Measurements from ENCODE around the gene C3orf85.
"Not testable (repeated sequence)": the region's sequence is repeated elsewhere in the genome, so short reads cannot be mapped to it uniquely, and the experiment has no call there.

C3orf85 gene, protein sequence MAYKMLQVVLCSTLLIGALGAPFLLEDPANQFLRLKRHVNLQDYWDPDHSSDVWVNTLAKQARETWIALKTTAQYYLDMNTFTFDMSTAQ

DNA sequence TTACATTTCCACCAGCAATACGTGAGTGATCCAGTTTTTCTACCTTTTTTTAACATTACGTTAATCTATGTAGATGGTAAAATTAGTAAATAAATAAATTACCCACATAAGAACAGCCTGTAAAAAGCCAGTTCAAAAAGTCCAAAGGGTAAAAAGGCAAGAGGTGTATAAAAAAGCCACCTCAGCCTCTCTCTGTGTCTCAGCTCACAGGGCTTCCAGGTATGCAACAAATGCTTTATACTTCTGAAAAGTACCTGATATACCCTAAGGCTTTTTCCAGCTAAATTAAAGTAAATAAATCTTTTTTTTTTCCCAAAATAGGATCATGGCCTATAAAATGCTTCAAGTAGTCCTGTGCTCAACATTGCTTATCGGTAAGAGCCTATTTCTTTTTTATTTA is at the start of gene C3orf85:
C3orf85 (plus strand) TSS at position 197 of the 400 bp plus-strand sequence; CDS start at position 326, 129 bp downstream.
- in situ Hi-C loops (cut with MboI; ENCODE audit: low sequenced_read_pairs): no loop called here

DNA sequence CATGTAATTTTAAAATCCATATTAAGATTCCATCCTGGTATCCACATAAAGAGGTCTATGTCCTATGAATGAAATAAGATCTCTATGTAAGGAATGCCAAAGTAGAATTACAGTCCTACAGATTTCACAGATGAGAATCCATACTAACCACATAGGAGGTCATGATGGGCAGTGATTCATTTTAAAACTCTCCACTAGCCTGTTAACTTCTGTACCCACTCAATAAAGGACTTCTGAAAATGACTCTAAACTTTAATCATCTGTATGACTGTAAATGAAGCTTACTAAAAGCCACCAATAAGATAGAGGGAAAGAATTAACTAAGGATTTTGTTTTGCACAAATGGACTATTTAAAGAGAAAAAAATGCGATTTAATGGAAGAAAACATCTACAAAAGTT is 47.3 kb upstream of the C3orf85 start:
- in situ Hi-C loops (cut with MboI; ENCODE audit: low sequenced_read_pairs): no loop called here

DNA sequence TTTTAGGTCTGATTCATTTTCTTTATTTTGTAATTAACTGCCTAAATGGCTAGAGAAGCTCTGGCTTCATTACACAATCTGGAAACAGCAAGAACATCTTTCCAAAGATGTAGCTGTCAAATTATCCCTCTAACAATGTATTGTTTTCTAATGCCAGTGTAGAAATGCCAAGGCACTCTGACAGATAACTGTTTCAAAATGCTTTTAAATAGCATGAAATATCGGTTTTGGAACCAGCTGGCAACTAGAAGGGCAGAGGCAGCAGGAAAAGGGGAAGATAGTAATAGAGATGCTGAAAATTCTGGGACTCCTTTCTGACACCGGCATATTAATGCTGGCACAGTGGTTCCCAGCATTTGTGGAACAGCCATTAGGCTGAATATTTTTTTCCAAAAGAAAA is 44.7 kb upstream of the C3orf85 start:
- in situ Hi-C loops (cut with MboI; ENCODE audit: low sequenced_read_pairs): no loop called here

DNA sequence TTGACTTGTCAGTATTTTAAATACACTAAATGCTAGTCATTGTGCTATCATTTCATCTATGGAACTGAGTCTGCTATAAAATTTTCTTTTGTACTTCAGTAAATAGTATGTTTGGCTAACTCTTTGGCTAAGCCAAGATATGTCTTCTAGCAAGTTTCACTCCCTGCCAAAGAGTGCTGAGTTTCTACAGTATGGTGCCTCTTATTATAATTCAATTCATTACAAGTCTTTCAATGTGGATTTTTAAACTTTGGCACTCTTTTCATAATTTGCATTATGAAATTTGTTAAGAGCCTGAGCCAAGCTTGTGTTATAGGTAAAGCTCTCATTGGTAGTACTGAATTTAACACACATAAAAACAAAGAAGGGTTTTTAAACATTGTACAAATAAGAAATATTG is 43.0 kb upstream of the C3orf85 start:
- in situ Hi-C loops (cut with MboI; ENCODE audit: low sequenced_read_pairs): no loop called here

DNA sequence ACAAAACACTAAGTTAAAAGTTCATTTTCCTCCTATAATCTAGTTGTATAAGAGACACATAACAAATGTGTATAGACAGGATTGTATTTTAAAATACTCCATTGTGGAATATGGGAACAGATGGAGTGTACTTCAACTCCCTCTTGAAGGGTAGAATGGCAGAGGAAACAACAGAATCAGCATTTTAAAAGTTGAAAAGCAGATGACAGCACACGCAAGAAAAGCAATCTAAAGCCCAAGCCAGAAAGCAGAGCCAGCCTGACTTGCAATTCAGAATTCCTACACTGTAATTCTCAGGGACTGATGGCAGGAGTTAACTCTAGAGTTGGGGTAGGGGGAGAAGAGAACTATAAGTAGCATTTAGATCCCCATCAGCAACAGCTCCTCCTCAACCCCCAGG is 41.4 kb upstream of the C3orf85 start:
- in situ Hi-C loops (cut with MboI; ENCODE audit: low sequenced_read_pairs): no loop called here

DNA sequence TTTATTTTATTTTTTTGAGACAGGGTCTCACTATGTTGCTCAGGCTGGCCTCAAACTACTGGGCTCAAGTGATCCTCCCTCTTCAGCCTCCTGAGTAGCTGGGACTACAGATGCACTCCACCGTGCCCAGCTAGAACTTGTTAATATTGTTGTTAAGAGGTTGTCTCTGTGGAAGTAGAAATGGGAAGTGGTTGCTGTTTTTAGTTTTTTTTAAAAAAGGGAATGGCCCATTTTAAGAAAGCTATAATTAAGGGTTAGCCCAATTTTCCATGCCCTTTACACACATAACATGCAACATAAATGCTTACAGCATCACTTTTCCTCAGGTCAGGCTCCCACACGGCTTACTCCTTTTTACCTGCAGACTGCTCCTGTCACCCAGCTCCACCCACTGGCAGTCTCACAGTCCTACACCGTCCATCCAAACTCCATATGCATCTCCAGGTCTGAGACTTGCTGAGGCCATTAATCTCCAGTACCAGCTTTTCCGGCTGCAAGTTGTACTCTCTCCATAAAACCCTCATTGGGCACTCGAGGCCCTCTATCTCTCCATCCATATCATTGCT is 38.4 kb upstream of the C3orf85 start:
- in situ Hi-C loops (cut with MboI; ENCODE audit: low sequenced_read_pairs): no loop called here

DNA sequence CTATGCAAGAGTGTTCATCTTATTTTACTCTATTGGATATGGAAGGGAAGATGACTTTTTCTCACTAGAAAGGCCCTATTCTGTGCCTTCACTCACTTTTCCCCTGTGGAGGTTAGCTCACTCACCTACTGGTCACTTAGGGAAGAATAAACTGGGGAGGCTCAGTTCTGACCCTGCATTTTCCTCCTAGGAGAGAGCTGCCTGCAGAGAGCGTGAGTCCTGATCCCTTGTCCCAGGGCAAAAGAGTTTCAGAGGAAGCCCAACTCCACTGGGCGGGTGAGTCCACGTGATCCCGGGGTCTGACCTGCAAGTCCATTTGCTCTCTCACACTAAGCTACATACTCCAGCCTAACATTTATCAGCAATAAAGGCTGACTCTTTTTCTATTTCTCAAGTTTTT is 26.9 kb upstream of the C3orf85 start:
- in situ Hi-C loops (cut with MboI; ENCODE audit: low sequenced_read_pairs): no loop called here

DNA sequence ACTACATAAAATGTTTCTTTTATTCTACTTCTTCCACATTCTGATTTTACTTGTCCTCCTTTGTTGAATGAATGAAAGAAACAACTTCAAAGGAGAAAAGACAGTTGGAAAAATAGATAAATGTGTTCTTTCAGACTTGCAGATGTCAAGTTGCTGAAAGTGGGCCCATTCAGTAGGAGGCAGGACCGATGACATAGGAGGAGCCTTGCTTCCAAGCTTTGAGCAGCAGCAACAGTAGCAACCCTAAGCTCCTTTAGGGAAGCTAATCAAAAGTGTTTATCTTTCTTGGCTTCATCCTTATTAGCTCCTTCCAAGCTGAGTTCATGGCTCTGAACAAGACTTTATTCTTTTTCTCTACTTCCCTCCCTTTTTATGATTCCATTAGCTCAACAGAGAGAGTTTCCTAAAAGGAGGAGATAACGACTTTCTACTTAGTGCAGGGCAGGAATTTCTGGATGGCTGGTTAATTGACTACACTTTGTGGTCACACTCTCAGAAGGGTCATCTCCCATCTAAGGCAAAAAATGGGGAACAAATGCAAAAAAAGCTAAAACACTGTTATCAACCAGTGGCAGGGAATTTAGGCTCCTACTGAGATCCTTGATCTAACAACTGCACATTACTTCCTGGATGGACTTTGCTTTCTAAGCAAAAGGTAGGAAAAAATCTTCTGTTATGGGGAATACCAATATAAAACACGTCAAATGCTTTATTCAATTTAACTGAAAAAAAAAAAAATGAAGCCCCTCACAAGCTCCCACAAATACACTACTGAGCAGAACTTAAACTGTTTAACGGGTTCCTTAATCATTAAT is 23.4 kb upstream of the C3orf85 start:
- in situ Hi-C loops (cut with MboI; ENCODE audit: low sequenced_read_pairs): no loop called here

DNA sequence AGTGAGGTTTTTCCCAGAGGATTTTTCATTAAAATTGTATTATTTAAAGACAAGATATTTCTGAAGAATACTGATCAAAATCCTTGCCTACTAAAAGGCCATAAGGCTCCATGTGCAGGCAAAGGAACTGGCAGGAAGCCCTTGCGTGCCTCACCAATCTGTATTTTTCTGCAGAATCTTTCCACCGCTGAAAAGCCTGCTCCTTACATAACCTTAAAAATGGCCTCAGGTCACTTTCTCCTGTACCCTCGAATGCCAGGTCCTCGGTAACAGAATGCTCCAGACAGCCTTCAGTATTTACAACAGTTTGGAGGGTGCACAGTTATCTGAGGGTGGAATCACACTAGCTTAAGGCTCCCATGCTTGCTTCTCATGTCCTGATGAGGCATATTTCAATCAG is 21.8 kb upstream of the C3orf85 start:
- in situ Hi-C loops (cut with MboI; ENCODE audit: low sequenced_read_pairs): no loop called here

DNA sequence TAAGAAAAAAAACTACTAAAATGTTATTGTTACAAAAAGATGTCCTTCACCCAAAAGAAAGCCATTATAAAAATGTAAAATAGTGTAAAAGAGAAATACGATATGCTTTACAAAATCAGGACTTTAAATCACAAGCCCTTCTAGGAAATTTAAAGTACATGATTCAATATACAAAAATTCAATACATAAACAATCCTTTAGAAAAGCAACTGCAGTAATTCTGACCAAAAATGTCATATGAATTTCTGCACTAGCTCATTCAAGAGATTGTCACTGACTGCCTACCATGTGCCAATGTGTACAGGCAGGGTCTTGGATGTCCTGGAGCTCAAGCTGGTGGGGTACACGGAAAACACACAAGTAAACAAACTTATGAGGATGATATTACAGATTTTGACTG is 21.1 kb upstream of the C3orf85 start:
- in situ Hi-C loops (cut with MboI; ENCODE audit: low sequenced_read_pairs): no loop called here

DNA sequence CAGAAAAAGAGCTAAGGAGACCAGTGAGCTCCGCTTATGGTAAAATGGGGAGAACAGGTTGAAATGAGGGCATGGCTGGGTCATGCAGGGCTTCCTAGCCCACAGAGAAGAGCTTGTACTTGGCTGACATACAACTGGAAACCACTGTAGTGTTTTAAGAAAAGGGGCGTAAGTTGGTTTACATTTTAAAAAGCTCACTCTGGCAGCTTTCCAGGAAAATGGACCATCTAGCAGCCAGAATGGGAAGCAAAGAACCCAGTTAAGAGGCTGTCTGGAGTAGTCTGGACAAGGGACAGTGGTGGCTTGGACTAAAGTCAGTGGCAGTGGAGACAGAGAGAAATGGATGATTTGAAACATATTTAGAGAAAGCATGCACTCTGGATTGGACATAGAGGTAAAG is 20.5 kb upstream of the C3orf85 start:
- in situ Hi-C loops (cut with MboI; ENCODE audit: low sequenced_read_pairs): no loop called here

DNA sequence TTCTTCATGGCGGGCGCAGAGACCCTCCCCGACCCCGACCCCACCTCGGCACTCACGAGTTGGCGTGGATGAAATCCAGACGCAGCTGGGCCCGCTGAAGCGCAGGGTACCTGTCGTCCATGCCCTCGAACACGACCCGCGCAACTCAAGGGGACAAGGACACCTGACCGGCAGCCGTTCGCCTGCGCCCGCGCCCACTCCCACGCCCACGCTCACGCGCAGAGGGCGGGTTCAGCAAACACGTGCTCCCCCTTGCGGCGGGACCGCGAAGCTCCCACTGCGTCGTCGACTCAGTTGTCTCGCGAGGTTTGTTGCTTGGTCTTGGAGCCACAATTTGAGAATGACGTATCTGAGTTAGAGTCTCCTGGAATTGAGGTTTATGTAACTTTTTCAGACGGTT is 18.6 kb upstream of the C3orf85 start, which contains the start of gene MORC1:
MORC1 (minus strand) TSS at position 196 of the 400 bp plus-strand sequence; CDS start at position 121, 75 bp downstream.
- in situ Hi-C loops (cut with MboI; ENCODE audit: low sequenced_read_pairs): no loop called here

DNA sequence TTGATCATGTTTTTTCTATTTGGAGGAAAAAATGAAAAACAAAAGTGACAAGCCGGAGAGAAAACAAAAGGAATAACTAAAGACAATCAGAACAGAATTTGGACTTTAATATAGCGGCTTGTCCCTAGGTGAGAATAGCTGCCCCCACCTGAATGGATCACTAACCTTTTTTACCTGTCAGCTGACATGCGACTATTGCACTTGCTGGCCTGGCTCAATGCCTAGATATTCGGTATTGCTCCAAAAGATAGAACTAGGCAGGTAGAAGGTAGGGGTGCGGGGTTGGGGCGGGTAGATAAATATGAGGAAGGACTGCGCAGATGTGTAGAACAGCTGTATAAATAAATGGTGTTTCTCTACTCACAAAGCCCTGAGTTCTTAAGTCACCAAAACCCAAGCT is 17.9 kb upstream of the C3orf85 start:
- in situ Hi-C loops (cut with MboI; ENCODE audit: low sequenced_read_pairs): no loop called here

DNA sequence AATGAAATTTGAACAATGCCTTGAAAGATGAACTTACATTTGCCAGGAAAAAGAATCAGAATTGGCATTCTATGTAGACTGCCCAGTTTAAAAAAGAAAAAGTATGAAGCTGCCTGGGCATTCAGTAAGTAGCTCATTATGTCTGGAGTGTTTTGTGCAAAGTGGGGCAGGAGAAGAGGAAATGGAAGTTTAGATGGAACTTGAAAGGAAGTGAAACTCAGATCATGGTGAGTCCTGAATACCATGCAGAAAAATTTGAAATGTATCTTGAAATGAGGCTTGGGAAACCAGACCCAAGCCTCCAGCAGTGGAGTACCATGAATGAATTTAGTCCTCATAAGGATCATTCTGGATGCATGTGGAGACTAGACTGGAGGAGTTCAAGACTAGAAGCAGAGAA is 13.8 kb upstream of the C3orf85 start:
- in situ Hi-C loops (cut with MboI; ENCODE audit: low sequenced_read_pairs): no loop called here

DNA sequence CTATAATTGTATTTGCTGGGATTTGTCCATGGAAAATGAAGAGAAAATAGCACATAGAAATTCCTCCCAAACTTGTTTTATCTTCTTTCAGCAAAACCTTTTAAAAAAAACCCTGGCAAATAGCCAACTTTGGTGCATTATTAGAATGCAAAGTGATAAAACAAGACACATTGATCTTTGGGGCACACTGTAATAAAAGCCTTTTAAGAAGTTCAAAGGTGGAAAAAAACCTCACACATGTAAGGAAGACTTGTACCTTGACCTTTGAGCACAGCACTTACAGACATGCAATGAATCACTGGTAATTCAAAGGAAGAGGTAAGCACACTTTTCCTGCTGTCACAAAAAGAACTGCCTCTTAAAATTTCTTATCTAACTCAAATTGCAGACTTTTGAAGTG is 10.6 kb upstream of the C3orf85 start:
- in situ Hi-C loops (cut with MboI; ENCODE audit: low sequenced_read_pairs): no loop called here

DNA sequence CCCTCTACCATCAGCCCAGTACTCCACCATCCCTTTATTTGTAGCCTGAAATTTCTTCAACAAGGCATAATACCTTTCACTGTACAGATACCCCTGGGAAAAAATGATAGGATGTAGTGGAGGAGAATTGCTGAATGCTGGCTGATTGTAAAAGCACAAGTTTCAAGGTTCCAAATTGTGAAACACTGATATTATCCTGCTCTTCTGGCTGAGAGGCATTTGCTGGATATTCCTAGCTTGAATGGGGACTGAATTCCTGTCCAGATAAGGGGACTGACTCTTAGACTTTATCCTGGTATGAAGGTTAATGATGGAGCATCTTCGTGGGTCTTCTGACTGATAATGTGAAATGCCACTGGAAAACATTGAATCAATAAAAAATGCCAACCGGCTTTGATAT is 9.0 kb upstream of the C3orf85 start:
- in situ Hi-C loops (cut with MboI; ENCODE audit: low sequenced_read_pairs): no loop called here

DNA sequence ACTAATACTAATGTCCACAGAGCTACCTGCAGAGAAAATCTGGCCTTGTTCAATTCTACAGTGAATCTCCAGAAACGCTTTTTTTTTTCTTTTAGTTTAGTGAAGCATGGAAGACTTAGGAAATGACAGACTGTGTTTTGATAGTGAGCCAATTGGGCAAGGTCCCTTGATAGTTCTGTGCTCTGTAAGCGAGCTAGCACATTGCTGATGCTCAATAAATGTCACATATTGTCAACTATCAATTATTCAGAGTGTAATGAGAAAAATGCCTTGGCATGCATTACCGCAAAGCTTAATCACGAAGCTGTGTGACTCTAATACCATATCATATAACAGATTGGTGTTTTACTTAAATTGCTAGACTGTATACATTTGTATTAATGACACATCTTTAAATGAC is 5.2 kb upstream of the C3orf85 start:
- in situ Hi-C loops (cut with MboI; ENCODE audit: low sequenced_read_pairs): no loop called here

DNA sequence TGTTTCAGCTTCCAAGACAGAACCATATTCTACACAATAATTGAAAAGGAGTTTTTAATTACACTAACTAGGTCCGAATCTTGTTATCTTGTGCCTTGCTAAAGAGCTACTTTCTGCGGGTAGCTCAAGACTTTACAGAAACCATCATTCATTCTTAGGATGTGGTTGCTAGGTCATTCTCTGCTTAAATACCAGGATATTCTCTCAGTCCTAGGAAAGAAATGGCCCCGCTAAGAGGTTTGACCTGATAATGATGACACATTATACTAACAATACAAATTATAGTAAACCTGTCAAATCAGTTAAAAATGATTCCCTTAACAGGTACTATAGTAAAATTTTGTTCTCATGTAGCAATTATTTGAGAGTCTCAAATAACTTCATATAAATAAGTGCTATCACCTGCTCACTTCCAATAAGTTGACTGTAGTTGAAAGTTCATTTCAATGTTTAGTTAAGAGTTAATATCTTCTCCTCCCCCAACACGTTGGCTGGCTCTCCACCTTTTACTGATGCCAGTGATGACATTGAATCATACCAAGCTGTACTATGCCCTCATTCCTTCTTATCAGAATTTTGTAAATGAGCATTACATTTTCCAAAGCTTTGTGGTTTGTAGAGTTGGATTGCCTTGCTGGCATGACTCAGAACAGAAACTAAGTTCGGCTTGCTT is 3.6 kb upstream of the C3orf85 start:
- in situ Hi-C loops (cut with MboI; ENCODE audit: low sequenced_read_pairs): no loop called here

DNA sequence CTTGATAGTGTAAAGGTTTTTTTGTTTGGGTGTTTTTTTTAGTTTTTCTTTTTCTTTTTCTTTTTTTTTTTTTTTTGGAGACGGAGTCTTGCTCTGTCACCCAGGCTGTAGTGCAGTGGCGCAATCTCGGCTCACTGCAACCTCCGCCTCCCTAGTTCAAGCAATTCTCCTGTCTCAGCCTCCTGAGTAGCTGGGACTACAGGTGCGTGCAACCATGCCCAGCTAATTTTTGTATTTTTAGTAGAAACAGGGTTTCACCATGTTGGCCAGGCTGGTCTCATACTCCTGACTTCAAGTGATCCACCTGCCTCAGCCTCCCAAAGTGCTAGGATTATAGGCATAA is 3.1 kb upstream of the C3orf85 start:
- in situ Hi-C loops (cut with MboI; ENCODE audit: low sequenced_read_pairs): not testable (repeated sequence)

DNA sequence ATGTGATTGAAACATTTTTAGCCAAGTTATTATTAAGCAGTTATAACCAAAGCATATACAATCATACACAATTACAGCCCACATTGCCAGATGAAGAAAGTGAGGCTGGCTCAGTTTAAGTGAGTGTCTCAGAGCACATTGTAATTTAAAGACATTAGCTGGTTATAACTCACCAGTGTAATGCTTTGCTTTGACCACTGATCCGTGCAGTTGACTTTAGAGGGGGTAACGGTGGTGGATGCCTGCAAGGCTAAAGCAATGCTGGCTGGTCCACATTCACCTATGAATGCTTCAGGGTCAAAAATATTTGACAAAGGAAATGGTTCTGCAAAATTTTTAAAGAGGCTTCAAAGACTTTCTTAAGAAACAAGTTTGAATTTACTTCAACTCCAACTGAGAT is 1.2 kb downstream of the C3orf85 start:
- in situ Hi-C loops (cut with MboI; ENCODE audit: low sequenced_read_pairs): no loop called here

DNA sequence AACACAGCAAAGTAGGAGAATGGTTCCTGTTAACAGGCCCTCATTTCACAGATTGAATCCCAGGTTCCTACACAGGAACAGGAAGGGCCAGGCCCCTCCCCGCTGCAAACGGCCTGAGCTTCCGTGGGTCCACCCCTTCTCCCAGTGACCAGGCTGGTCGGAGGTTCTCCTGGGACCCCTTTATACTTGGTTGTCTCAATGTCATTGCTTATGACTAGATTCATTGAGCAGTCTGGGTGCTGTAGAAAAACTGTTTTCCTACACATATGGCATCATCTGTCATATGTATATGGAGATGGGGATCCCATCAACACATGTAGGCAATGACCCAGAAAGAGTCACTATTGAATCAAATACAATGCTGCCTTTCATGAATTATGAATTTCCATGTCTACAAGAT is 3.8 kb downstream of the C3orf85 start:
- in situ Hi-C loops (cut with MboI; ENCODE audit: low sequenced_read_pairs): no loop called here

DNA sequence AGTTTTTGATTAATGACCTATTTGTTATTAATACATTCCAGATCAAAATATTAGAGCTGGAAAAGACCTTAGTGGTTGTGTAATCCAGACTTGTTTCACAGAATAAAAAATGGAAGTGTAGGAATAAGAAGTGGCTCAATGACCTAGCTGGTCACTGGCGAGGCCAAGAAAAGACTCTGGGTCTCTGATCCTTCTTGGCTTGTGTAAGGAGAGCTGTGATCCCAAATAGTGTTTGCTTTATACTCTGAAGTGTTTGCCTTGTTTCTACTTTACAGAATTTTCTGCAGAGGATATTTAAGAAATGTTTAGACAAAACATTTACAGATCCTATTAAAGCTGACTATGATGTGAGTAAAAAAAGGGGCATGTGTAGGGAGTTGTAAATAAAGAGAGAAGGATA is 7.1 kb downstream of the C3orf85 start:
- in situ Hi-C loops (cut with MboI; ENCODE audit: low sequenced_read_pairs): no loop called here

Data from hTERT RPE-1 (cell line).